Neural crest cell (in vitro differentiated cells): ENCODE data around the gene FOXK2. TPM values are rescaled to one million over a fixed set of nuclear protein-coding genes. Genes with fewer than 3 reads are reported as not detected.
A peak's percentile ranks its signal among the peaks of the same experiment; 100 is the strongest.

Experiments
- DNase-seq: peaks from one replicate; pipeline ENCODE4 v3.0.0; 2021; ENCODE audit warnings: low read depth, mixed read lengths, low spot score
- H3K27ac Mint-ChIP-seq: one replicate; pipeline ENCODE4 v1.8.0; 2021; ENCODE audit warnings: mild to moderate bottlenecking, mixed read lengths; ENCODE audit not compliant: unreplicated experiment
- H3K27me3 Mint-ChIP-seq: 2 replicates; pipeline ENCODE4 v1.8.0; 2021; ENCODE audit warnings: low read depth, mild to moderate bottlenecking, mixed read lengths
- H3K36me3 Mint-ChIP-seq: 2 replicates; pipeline ENCODE4 v1.8.0; 2021; ENCODE audit warnings: low read depth, mild to moderate bottlenecking, mixed read lengths
- H3K4me1 Mint-ChIP-seq: 2 replicates; pipeline ENCODE4 v1.8.0; 2021; ENCODE audit warnings: mixed read lengths
- H3K4me3 Mint-ChIP-seq: one replicate; pipeline ENCODE4 v1.8.0; 2021; ENCODE audit warnings: mild to moderate bottlenecking, mixed read lengths
- H3K9me3 Mint-ChIP-seq: 2 replicates; pipeline ENCODE4 v1.8.0; 2021; ENCODE audit warnings: mixed read lengths
- total RNA-seq: library from RNA; stranded (reverse); gene quantifications from 2 replicates; pipeline ENCODE4 v1.2.1, GENCODE V29; 2021
- TF ChIP-seq, protein P1 (sequence below): fragments of 200-600 bp; sonication (generic); conservative IDR thresholded peaks from 2 replicates; pipeline ENCODE4 v1.5.0; 2021; ENCODE audit warnings: antibody characterized with exemption, mild to moderate bottlenecking

FOXK2 gene
- total RNA-seq, 1 donor from 2014 or later, result 84.3 TPM

DNA sequence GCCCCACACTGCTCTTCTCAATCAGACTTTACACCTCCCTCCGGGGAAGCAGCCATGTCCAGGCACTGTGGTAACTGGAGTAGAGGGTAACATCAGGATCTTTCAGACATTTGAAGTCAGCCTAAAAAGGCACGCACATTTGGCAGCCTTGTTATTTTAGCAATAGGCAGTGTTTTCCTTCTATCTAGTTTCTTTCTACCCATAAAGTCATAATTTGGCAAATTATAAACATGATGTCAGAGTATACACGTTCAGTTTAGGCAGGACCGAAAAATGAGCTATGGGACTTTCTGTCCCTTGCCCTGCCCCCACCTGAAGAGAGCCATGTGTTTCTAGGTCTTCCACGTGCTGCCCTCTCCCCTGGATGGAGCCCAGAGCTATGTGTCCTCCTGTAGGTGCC is 39.9 kb upstream of the FOXK2 start:
- Mint-ChIP-seq H3K27me3 (no peaks in the 10 kb centered on the region), H3K27ac (no peak overlapping the region), H3K4me3 (no peak overlapping the region), H3K4me1 (no peaks in the 10 kb centered on the region), H3K9me3 (no peaks in the 10 kb centered on the region), H3K36me3 (peaks cover under 1% of the 10 kb centered on the region)
- DNase-seq, result no peak
- TF ChIP-seq, protein P1, sequence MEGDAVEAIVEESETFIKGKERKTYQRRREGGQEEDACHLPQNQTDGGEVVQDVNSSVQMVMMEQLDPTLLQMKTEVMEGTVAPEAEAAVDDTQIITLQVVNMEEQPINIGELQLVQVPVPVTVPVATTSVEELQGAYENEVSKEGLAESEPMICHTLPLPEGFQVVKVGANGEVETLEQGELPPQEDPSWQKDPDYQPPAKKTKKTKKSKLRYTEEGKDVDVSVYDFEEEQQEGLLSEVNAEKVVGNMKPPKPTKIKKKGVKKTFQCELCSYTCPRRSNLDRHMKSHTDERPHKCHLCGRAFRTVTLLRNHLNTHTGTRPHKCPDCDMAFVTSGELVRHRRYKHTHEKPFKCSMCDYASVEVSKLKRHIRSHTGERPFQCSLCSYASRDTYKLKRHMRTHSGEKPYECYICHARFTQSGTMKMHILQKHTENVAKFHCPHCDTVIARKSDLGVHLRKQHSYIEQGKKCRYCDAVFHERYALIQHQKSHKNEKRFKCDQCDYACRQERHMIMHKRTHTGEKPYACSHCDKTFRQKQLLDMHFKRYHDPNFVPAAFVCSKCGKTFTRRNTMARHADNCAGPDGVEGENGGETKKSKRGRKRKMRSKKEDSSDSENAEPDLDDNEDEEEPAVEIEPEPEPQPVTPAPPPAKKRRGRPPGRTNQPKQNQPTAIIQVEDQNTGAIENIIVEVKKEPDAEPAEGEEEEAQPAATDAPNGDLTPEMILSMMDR, result no peak

DNA sequence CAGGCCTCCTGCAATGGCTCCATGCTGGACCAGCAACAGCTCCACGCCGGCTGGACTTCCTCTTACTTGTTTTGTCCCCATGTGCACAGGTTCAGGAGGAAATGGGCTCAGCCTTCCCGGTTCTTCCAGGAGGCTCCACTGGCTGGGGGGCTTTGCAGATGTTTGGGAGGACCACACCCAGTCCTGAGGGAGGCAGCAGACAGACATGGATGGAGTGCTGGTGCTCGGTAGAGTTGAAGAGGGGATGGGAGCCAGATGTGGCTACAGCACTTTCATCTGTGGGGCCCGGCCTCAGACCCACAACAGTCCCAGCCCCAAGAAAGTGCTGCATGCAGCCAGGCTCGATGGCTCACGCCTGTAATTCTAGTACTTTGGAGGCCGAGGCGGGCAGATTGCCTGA is 39.2 kb upstream of the FOXK2 start:
- Mint-ChIP-seq H3K27me3 (no peaks in the 10 kb centered on the region), H3K4me1 (no peaks in the 10 kb centered on the region), H3K36me3 (peaks cover 5% of the 10 kb centered on the region), H3K9me3 (no peaks in the 10 kb centered on the region), H3K4me3 (no peak overlapping the region), H3K27ac (no peak overlapping the region)
- DNase-seq, result no peak
- TF ChIP-seq, protein P1, result no peak

DNA sequence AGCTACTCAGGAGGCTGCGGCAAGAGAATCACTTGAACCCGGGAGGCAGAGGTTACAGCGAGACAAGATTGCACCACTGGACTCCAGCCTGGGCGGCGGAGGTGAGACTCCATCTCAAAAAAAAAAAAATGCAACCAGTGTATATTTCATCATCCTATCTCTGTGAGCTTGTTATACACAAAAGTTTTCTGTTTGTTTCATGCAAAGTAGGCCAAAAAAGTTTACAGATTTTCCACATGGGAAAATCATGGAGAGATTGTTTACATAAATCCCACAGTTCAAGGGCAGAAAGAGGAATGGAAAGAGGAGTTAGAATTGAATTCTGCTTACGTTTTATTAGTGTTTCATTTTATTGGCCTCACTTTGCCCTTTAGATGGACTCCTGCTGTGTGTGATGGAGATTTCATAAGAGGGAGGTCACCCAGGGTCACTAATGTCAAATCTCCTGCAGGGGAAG is 36.3 kb upstream of the FOXK2 start:
- TF ChIP-seq, protein P1, result no peak
- no peak overlapping the region for H3K27ac Mint-ChIP-seq
- no peaks in the 10 kb centered on the region for H3K9me3 Mint-ChIP-seq
- no peaks in the 10 kb centered on the region for H3K27me3 Mint-ChIP-seq
- no peak overlapping the region for H3K4me3 Mint-ChIP-seq
- DNase-seq, result no peak
- peaks cover 8% of the 10 kb centered on the region for H3K36me3 Mint-ChIP-seq
- H3K4me1 Mint-ChIP-seq, result no peaks in the 10 kb centered on the region

DNA sequence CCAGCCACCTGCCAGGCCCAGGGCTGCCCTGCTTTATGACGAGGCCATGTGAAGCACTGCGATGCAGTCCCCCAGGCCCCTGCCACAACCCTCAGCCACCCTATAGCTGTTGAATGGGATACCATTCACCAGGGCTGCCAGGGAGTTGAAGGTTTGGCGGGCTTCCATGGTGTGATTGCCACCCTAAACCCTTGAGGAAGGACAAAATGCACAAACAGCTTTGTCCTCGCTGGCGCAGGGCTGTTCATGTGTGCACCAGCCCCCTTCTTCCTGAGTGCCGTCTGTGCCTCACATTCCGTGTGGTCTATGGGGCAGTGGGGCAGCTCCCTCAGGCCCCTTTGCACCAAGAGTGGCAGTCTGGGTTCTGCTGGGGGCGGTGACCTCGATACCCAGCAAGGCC is 35.7 kb upstream of the FOXK2 start:
- Mint-ChIP-seq H3K4me3 (no peak overlapping the region), H3K27ac (no peak overlapping the region), H3K4me1 (no peaks in the 10 kb centered on the region), H3K9me3 (no peaks in the 10 kb centered on the region), H3K36me3 (peaks cover 8% of the 10 kb centered on the region), H3K27me3 (no peaks in the 10 kb centered on the region)
- TF ChIP-seq, protein P1, result no peak
- DNase-seq, result no peak

DNA sequence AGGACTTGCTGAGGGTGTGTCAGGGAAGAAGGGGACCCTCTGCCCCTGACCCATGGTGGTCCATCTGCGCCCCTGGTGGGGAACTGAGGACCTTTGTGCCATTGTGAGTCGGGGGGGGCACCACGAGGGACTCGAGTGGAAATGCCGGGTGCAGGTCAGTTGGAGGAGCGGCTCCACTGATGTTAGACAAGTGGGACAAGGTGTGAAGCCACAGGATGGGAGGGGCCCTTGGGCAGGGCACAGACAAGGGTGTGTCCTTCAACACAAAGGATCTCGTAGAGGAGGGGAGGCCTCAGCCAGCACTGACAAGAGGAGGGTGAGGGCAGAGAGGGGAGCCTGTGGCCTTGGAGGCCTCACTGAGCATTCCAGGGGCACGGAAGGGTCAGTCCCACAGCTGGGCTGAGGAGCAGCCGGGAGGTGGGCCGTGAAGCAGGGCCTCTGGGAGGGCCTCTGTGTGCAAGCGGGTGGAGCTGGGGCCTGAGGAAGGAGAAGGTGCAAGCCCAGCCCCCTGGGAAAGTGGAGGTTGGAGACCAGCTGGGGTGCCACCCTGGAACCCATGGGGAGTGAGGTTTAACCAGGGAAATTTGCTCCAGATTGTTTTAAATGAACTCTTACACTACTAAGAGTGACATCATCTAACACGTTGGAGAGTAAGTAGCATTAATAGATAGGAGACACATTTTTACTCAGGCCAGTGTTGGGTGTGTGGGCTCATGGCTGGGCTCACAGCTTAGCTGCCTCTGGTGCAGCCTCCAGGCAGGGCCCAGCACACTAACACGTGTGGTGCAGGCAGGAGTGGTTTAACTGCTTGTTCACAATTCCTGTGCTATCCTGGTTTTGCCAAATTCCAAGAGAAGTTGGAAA is 33.1 kb upstream of the FOXK2 start:
- DNase-seq, result no peak
- Mint-ChIP-seq H3K9me3 (no peaks in the 10 kb centered on the region), H3K27ac (peak overlapping the region; percentile 59), H3K36me3 (peaks cover 8% of the 10 kb centered on the region), H3K27me3 (no peaks in the 10 kb centered on the region), H3K4me3 (no peak overlapping the region), H3K4me1 (no peaks in the 10 kb centered on the region)
- TF ChIP-seq, protein P1, result no peak
